Activated naive CD8-positive, alpha-beta T cell treated with anti-CD3 and anti-CD28 coated beads, Interleukin-2, amount 50 U/mL, for 24 hours (primary cell): ENCODE results near the gene VWA7.
A peak's percentile ranks its signal among the peaks of the same experiment; 100 is the strongest.
"Not testable (repeated sequence)": the region's sequence is repeated elsewhere in the genome, so short reads cannot be mapped to it uniquely, and the experiment has no call there.

Experiments
- ATAC-seq: fragments of 150-1000 bp; cut with Tn5 transposase; one replicate; pipeline ENCODE4 v1.10.0; 2021
- DNase-seq: peaks from one replicate; pipeline ENCODE4 v3.0.0; 2021
- H3K27ac Mint-ChIP-seq: one replicate; pipeline ENCODE4 v1.8.0; 2021; ENCODE audit warnings: mild to moderate bottlenecking, mixed read lengths
- H3K27me3 Mint-ChIP-seq: one replicate; pipeline ENCODE4 v1.8.0; 2021; ENCODE audit warnings: mixed read lengths
- H3K36me3 Mint-ChIP-seq: one replicate; pipeline ENCODE4 v1.8.0; 2021; ENCODE audit warnings: low read depth, mixed read lengths
- H3K4me1 Mint-ChIP-seq: one replicate; pipeline ENCODE4 v1.8.0; 2021; ENCODE audit warnings: mixed read lengths
- H3K4me3 Mint-ChIP-seq: one replicate; pipeline ENCODE4 v1.8.0; 2021; ENCODE audit warnings: mild to moderate bottlenecking, moderate library complexity, mixed read lengths
- H3K9me3 Mint-ChIP-seq: one replicate; pipeline ENCODE4 v1.8.0; 2021; ENCODE audit warnings: mixed read lengths

VWA7 gene

GRCh38 chr6:31793927-31794245 is 16.8 kb upstream of the VWA7 start:
- peaks cover 50% of the 10 kb centered on the region for H3K4me1 Mint-ChIP-seq

GRCh38 chr6:31792761-31793171 is 15.6 kb upstream of the VWA7 start:
- DNase-seq (peak; percentile 43), ATAC-seq (peak; percentile 45)
- Mint-ChIP-seq H3K4me1 (peaks cover 43% of the 10 kb centered on the region), H3K27ac (peak overlapping the region; percentile 77), H3K4me3 (peak overlapping the region; percentile 87), H3K27me3 (no peaks in the 10 kb centered on the region), H3K9me3 (no peaks in the 10 kb centered on the region), H3K36me3 (peaks cover 47% of the 10 kb centered on the region)

More at GRCh38 chr6:31793927-31794245, 16.8 kb upstream of the VWA7 start:
- ATAC-seq, DNase-seq, H3K27me3 Mint-ChIP-seq, H3K9me3 Mint-ChIP-seq: not testable (repeated sequence)
- Mint-ChIP-seq H3K36me3 (peaks cover 49% of the 10 kb centered on the region), H3K4me3 (peak overlapping the region; percentile 87), H3K27ac (peak overlapping the region; percentile 87)

GRCh38 chr6:31792090-31792374 is 14.9 kb upstream of the VWA7 start:
- no peaks in the 10 kb centered on the region for H3K9me3 Mint-ChIP-seq
- H3K27me3 Mint-ChIP-seq = no peaks in the 10 kb centered on the region
- DNase-seq = no peak
- H3K4me3 Mint-ChIP-seq = no peak overlapping the region
- no peak for ATAC-seq
- no peak overlapping the region for H3K27ac Mint-ChIP-seq
- H3K36me3 Mint-ChIP-seq = peaks cover 45% of the 10 kb centered on the region
- peaks cover 35% of the 10 kb centered on the region for H3K4me1 Mint-ChIP-seq

GRCh38 chr6:31791324-31792089 is 14.4 kb upstream of the VWA7 start:
- no peaks in the 10 kb centered on the region for H3K9me3 Mint-ChIP-seq
- H3K27me3 Mint-ChIP-seq = no peaks in the 10 kb centered on the region
- DNase-seq (peak; percentile 62), ATAC-seq (no peak)
- H3K36me3 Mint-ChIP-seq = peaks cover 49% of the 10 kb centered on the region
- H3K4me3 Mint-ChIP-seq = no peak overlapping the region
- peaks cover 31% of the 10 kb centered on the region for H3K4me1 Mint-ChIP-seq
- H3K27ac Mint-ChIP-seq = no peak overlapping the region

GRCh38 chr6:31785475-31785874 is 8.3 kb upstream of the VWA7 start:
- H3K27ac Mint-ChIP-seq = no peak overlapping the region
- DNase-seq = no peak
- peaks cover 5% of the 10 kb centered on the region for H3K4me1 Mint-ChIP-seq
- no peaks in the 10 kb centered on the region for H3K9me3 Mint-ChIP-seq
- H3K27me3 Mint-ChIP-seq = no peaks in the 10 kb centered on the region
- H3K36me3 Mint-ChIP-seq = peaks cover 46% of the 10 kb centered on the region
- ATAC-seq = no peak
- H3K4me3 Mint-ChIP-seq = no peak overlapping the region

- no peak overlapping the region for H3K4me3 Mint-ChIP-seq
- no peaks in the 10 kb centered on the region for H3K9me3 Mint-ChIP-seq
- H3K4me1 Mint-ChIP-seq = peaks cover 3% of the 10 kb centered on the region
- no peak for ATAC-seq
- H3K27me3 Mint-ChIP-seq = no peaks in the 10 kb centered on the region
- H3K36me3 Mint-ChIP-seq = peaks cover 43% of the 10 kb centered on the region
- DNase-seq = no peak
- H3K27ac Mint-ChIP-seq = no peak overlapping the region
These were observed 7.2 kb upstream of the VWA7 start for GRCh38 chr6:31784098-31784925.

- H3K9me3 Mint-ChIP-seq = no peaks in the 10 kb centered on the region
- DNase-seq (no peak), ATAC-seq (no peak)
- H3K4me3 Mint-ChIP-seq = no peak overlapping the region
- no peak overlapping the region for H3K27ac Mint-ChIP-seq
- H3K4me1 Mint-ChIP-seq = peaks cover 6% of the 10 kb centered on the region
- peaks cover 41% of the 10 kb centered on the region for H3K36me3 Mint-ChIP-seq
- H3K27me3 Mint-ChIP-seq = no peaks in the 10 kb centered on the region
These were observed 5.2 kb upstream of the VWA7 start for GRCh38 chr6:31782126-31782855.

GRCh38 chr6:31781244-31782125 is 4.4 kb upstream of the VWA7 start:
- H3K36me3 Mint-ChIP-seq = peaks cover 37% of the 10 kb centered on the region
- no peaks in the 10 kb centered on the region for H3K9me3 Mint-ChIP-seq
- no peak for ATAC-seq
- H3K27ac Mint-ChIP-seq = no peak overlapping the region
- peaks cover 15% of the 10 kb centered on the region for H3K4me1 Mint-ChIP-seq
- DNase-seq = no peak
- no peak overlapping the region for H3K4me3 Mint-ChIP-seq
- no peaks in the 10 kb centered on the region for H3K27me3 Mint-ChIP-seq

GRCh38 chr6:31780507-31781243 is 3.5 kb upstream of the VWA7 start:
- Mint-ChIP-seq H3K36me3 (peaks cover 34% of the 10 kb centered on the region), H3K27ac (no peak overlapping the region), H3K4me3 (no peak overlapping the region), H3K27me3 (no peaks in the 10 kb centered on the region), H3K4me1 (peaks cover 21% of the 10 kb centered on the region), H3K9me3 (no peaks in the 10 kb centered on the region)
- ATAC-seq (no peak), DNase-seq (no peak)

- Mint-ChIP-seq H3K4me1 (peaks cover 23% of the 10 kb centered on the region), H3K27ac (no peak overlapping the region), H3K36me3 (peaks cover 32% of the 10 kb centered on the region), H3K9me3 (no peaks in the 10 kb centered on the region), H3K27me3 (no peaks in the 10 kb centered on the region), H3K4me3 (no peak overlapping the region)
- ATAC-seq = no peak
- DNase-seq = no peak
These were observed 2.8 kb upstream of the VWA7 start for GRCh38 chr6:31779908-31780307.

- Mint-ChIP-seq H3K9me3 (no peaks in the 10 kb centered on the region), H3K4me1 (peaks cover 25% of the 10 kb centered on the region), H3K4me3 (no peak overlapping the region), H3K27me3 (no peaks in the 10 kb centered on the region), H3K27ac (no peak overlapping the region), H3K36me3 (peaks cover 25% of the 10 kb centered on the region)
- no peak for DNase-seq
- no peak for ATAC-seq
These were observed 2.1 kb upstream of the VWA7 start for GRCh38 chr6:31778999-31779885.

- H3K4me3 Mint-ChIP-seq = no peak overlapping the region
- no peak for ATAC-seq
- peaks cover 21% of the 10 kb centered on the region for H3K36me3 Mint-ChIP-seq
- DNase-seq = no peak
- no peaks in the 10 kb centered on the region for H3K9me3 Mint-ChIP-seq
- H3K27me3 Mint-ChIP-seq = no peaks in the 10 kb centered on the region
- peak overlapping the region; percentile 59 for H3K27ac Mint-ChIP-seq
- H3K4me1 Mint-ChIP-seq = peaks cover 34% of the 10 kb centered on the region
These were observed 1.1 kb upstream of the VWA7 start for GRCh38 chr6:31778193-31778592.

- no peak for DNase-seq
- Mint-ChIP-seq H3K27ac (peak overlapping the region; percentile 59), H3K36me3 (peaks cover 18% of the 10 kb centered on the region), H3K9me3 (no peaks in the 10 kb centered on the region), H3K4me3 (no peak overlapping the region), H3K4me1 (peaks cover 39% of the 10 kb centered on the region), H3K27me3 (no peaks in the 10 kb centered on the region)
- ATAC-seq = no peak
These were observed 531 bp upstream of the VWA7 start for GRCh38 chr6:31777667-31778050.
